RWPE1 (cell line): ENCODE measurements around the gene PHC2.

Experiments used
- CTCF ChIA-PET: fragments of 350-600 bp; sonication (Branson Sonifier 250); formaldehyde crosslinking; extraction: SDS; loops from one replicate; lab custom pipeline; 2021; lab: Yijun Ruan, JAX
- POLR2A ChIA-PET: fragments of 400-600 bp; formaldehyde crosslinking; extraction: SDS; loops from one replicate; lab custom pipeline; 2020; ENCODE audit warnings: antibody characterized with exemption; ENCODE audit not compliant: low non-redundant PET; lab: Yijun Ruan, JAX
- DNase-seq: peaks from one replicate; pipeline ENCODE4 v3.0.0; 2012; ENCODE audit warnings: low spot score
- H3K27ac ChIP-seq: fragments of 450-650 bp; 2 replicates; pipeline ENCODE4 v1.5.1; 2017
- CTCF ChIP-seq: fragments of 450-650 bp; conservative IDR thresholded peaks from 2 replicates; pipeline ENCODE4 v1.5.1; 2017; ENCODE audit warnings: low read depth, mild to moderate bottlenecking

The PHC2 gene

GRCh38 chr1:33346533-33346926, 84.4 kb downstream of the PHC2 start:
- ChIA-PET CTCF (no interaction called here), POLR2A (no interaction called here)
- H3K27ac ChIP-seq = peak overlapping the region; percentile 92
- TF ChIP-seq CTCF = no peak
- no peak for DNase-seq

DNA sequence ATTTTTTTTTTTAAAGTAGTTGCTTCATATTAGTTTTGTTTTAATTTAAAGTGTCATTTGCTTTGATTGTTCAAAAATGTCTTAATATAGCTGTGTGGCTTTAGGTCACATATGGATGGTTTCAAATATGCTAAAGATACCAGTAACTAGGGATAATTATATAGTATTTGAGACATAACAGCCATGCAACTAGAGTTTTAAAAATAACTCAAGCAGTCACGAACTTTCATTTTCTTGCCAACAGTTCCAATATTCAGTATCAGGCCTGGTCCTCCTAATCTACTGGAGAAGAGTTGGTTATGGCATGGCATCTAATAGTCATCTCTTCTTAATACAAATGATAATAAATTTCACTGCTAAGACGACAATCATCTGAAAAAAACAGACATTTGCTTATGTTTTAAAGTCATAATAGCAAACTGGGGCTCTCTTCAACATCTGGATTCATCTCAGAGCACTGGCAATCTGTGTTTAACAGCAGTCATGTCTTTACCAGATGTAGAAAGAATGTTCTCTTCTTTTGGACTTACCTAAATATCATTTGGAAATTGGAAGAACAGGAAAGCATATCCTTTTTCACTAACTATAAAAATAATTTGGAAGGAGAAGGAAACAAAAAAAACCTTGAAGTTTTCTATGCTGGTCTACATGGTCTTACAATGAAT, 85.9 kb downstream of the PHC2 start:
- POLR2A ChIA-PET = no interaction called here
- CTCF ChIA-PET = no interaction called here
- H3K27ac ChIP-seq = peak overlapping the region; percentile 38; the same call in 1 of the 2 replicates
- TF ChIP-seq CTCF = no peak
- no peak for DNase-seq

- ChIA-PET CTCF (no interaction called here), POLR2A (no interaction called here)
- no peak for TF ChIP-seq CTCF
Observed at GRCh38 chr1:33343539-33343938, 87.4 kb downstream of the PHC2 start.

GRCh38 chr1:33342041-33342723, 88.7 kb downstream of the PHC2 start:
- CTCF ChIA-PET = interaction anchor here (0.6 to 0.7 kb wide), 2 partner anchors 46 to 65 kb away, joined by 3 read pairs; no protein-coding TSS in a partner anchor
- no peak for TF ChIP-seq CTCF
- peak overlapping the region; percentile 79 for H3K27ac ChIP-seq
- POLR2A ChIA-PET = no interaction called here
- DNase-seq = peak; percentile 74

More at GRCh38 chr1:33343539-33343938, 87.4 kb downstream of the PHC2 start:
- no peak for DNase-seq
- H3K27ac ChIP-seq = peak overlapping the region; percentile 79

DNA sequence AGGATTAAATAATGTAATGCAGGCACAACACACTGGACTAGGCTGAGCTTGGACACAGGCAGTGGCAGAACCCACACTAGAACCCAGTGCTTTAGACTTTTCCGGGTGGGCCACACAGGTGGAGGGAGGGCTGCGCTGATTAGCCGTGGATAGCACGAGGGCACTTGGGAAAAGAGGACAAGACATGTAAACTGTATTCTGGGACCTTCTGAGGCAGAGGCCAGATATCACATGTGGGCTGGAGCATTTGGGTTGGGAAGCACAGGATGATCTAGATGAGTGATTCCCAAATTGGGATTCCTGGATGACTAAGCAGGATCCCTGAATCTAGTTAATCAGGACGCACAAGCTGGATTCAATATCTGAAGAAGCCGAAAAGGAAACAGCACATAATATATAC, 89.7 kb downstream of the PHC2 start:
- H3K27ac ChIP-seq = peak overlapping the region; percentile 68
- no peak for TF ChIP-seq CTCF
- DNase-seq = no peak
- POLR2A ChIA-PET = no interaction called here
- CTCF ChIA-PET = no interaction called here

DNA sequence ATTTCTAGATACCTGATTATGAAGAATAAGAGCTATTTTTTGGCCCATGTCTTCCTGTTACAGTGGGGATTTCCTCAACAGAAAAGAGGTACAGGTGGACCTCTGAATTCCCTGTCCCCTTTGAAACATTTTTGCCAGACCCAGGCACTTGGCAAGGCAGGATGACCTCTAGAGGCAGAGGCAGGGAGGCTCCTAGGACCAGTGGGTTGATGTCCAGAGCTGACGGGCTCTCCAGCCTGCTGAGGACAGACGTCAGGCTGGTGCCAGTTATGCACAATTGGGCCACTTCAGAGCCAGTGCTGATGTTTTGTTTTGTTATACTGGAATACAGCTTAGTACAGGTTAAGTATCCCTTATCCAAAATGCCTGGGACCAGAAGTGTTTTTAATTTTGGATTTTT, 91.5 kb downstream of the PHC2 start:
- peak overlapping the region; percentile 86 for H3K27ac ChIP-seq
- ChIA-PET POLR2A (no interaction called here), CTCF (interaction anchor here (0.5 to 0.6 kb wide), 2 partner anchors 11 to 136 kb away, joined by 3 to 7 read pairs; no protein-coding TSS in a partner anchor)
- no peak for TF ChIP-seq CTCF
- no peak for DNase-seq
